ENCODE data around the gene DCANP1. TPM values are rescaled to one million over a fixed set of nuclear protein-coding genes. Genes with fewer than 3 reads are reported as not detected.

The DCANP1 gene
- total and polyA plus RNA-seq, 9 donors = 0.08 TPM; not detected in 8

DNA sequence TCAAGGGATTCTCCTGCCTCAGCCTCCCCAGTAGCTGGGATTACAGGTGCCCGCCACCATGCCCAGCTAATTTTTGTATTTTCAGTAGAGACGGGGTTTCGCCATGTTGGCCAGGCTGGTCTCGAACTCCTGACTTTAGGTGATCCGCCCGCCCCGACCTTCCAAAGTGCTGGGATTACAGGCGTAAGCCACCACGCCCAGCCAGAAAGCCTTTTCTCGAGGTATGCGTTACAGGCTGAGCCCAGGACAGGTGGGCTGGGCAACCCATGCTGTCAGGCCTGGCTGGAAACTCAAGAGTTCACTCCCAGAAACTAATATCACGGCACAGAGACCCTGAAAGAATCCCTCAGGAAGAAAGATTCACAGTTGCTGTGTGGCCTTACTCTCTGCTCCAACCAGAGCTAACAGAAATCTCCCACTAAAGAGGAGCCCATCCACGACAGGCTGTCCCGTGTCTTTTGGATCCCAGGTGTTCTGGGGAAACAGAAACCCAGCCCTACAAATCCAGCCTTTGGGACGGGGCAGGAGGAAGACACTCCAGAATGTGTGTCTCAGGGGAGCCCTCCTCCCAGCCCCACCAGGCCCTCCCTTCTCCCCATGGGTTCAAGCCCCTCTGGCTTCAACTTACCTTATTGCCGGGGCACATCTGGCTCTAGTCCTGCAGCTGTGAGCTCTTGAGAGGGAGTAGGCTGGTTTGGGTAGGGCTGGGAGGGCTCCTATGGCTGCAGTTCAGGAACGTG, 4.6 kb upstream of the DCANP1 start:
- WGBS, 3 donors = 82 to 85% (median 85%) methylated on average over 17 of the region's 17 CpGs
- TF ChIP-seq POLR2A (IDR thresholded peaks at IDR 0.05) = no peak
- TF ChIP-seq, protein P1, sequence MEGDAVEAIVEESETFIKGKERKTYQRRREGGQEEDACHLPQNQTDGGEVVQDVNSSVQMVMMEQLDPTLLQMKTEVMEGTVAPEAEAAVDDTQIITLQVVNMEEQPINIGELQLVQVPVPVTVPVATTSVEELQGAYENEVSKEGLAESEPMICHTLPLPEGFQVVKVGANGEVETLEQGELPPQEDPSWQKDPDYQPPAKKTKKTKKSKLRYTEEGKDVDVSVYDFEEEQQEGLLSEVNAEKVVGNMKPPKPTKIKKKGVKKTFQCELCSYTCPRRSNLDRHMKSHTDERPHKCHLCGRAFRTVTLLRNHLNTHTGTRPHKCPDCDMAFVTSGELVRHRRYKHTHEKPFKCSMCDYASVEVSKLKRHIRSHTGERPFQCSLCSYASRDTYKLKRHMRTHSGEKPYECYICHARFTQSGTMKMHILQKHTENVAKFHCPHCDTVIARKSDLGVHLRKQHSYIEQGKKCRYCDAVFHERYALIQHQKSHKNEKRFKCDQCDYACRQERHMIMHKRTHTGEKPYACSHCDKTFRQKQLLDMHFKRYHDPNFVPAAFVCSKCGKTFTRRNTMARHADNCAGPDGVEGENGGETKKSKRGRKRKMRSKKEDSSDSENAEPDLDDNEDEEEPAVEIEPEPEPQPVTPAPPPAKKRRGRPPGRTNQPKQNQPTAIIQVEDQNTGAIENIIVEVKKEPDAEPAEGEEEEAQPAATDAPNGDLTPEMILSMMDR (IDR thresholded peaks at IDR 0.05) = no peak
- TF ChIP-seq EP300 (IDR thresholded peaks at IDR 0.05) = no peak
- no peak for DNase-seq

DNA sequence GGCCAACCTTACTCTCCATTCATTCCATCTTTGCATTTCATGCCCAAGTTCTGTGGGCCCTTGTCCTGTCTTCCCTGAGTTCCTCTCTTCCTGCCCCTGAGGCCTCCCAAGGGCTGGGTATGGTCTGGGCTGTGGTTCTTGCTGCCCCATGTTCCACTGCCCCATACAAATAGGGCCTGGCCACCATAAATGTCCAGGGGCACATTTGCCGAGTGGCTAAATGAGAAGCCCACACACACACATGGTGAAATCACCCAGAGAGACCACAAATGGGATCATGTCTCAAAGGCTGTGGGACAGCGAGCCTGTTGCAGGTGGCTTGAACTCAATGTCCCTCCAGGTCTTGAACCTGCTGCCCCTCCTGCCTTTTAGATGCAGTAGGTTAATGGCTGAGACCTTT, 3.8 kb upstream of the DCANP1 start:
- intact Hi-C loops (cut with DNase I) = no loop called here
- no peaks in the 10 kb centered on the region for H3K36me3 ChIP-seq
- H3K9me3 ChIP-seq = no peaks in the 10 kb centered on the region
- no peaks in the 10 kb centered on the region for H3K27me3 ChIP-seq
- no peak overlapping the region for H3K27ac ChIP-seq
- WGBS, 3 donors = 92 to 100% (median 94%) methylated on average over 2 of the region's 2 CpGs
- no peak for DNase-seq
- TF ChIP-seq POLR2A (IDR thresholded peaks at IDR 0.05) = no peak
- TF ChIP-seq EP300 (IDR thresholded peaks at IDR 0.05) = no peak
- TF ChIP-seq, protein P1 (IDR thresholded peaks at IDR 0.05) = no peak
- no peak overlapping the region for H3K4me3 ChIP-seq
- H3K4me1 ChIP-seq (ENCODE audit: insufficient read depth) = no peaks in the 10 kb centered on the region

More for the DNA sequence above, 4.6 kb upstream of the DCANP1 start:
- no peak overlapping the region for H3K27ac ChIP-seq
- intact Hi-C loops (cut with DNase I) = no loop called here
- no peaks in the 10 kb centered on the region for H3K4me1 ChIP-seq (ENCODE audit: insufficient read depth)
- H3K27me3 ChIP-seq = no peaks in the 10 kb centered on the region
- no peak overlapping the region for H3K4me3 ChIP-seq
- H3K9me3 ChIP-seq = no peaks in the 10 kb centered on the region
- no peaks in the 10 kb centered on the region for H3K36me3 ChIP-seq

DNA sequence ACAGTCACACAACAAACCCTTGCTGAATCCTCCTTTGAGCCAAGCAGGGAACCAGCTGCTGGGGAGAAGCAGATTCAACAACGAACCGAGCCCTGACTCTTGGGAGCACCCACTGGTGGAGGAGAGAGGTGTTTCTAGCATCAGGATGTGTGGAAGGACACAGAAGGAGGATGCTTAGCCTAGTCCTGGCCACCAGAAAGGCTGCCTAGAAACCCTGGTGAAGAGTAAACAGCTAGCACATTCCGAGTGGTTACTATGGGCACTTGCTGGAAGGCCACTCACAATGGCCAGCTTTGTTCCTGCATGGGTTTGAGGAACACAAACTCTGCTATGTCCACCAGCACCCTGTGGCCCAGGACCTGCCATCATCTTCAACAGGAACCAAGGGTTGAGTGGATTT, 3.2 kb upstream of the DCANP1 start:
- no peak for DNase-seq
- 69 to 82% (median 81%) methylated on average over 3 of the region's 3 CpGs for WGBS, 3 donors
- Histone ChIP-seq H3K4me1 (ENCODE audit: insufficient read depth) (no peaks in the 10 kb centered on the region), H3K27ac (no peak overlapping the region), H3K36me3 (no peaks in the 10 kb centered on the region), H3K9me3 (no peaks in the 10 kb centered on the region), H3K27me3 (no peaks in the 10 kb centered on the region), H3K4me3 (no peak overlapping the region)
- intact Hi-C loops (cut with DNase I) = no loop called here
- TF ChIP-seq POLR2A (IDR thresholded peaks at IDR 0.05) = no peak
- TF ChIP-seq, protein P1 (IDR thresholded peaks at IDR 0.05) = no peak
- TF ChIP-seq EP300 (IDR thresholded peaks at IDR 0.05) = no peak

DNA sequence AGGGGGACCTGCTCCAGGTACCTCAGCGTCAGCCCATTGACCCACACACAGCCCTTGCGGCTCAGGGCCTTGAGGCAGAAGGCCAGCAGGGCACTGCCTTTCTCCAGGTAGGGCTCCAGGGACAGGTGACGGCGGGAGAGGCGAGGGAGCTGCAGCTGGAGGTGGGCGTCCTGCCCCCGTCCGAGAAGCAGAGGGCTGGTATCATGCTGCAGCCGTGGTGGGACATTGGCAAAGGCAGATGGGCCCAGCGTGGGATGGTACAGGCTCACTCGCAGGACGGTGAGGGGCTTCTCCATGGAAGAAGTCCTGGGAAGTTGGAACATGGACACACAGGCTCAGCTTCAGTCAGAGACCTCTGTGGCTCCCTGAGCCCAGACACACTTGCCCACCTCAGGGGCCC, 2.5 kb upstream of the DCANP1 start:
- intact Hi-C loops (cut with DNase I) = no loop called here
- TF ChIP-seq EP300 (IDR thresholded peaks at IDR 0.05) (no peak), POLR2A (IDR thresholded peaks at IDR 0.05) (no peak)
- TF ChIP-seq, protein P1 (IDR thresholded peaks at IDR 0.05) = no peak
- Histone ChIP-seq H3K27ac (no peak overlapping the region), H3K4me1 (ENCODE audit: insufficient read depth) (no peaks in the 10 kb centered on the region), H3K9me3 (no peaks in the 10 kb centered on the region), H3K4me3 (no peak overlapping the region), H3K36me3 (no peaks in the 10 kb centered on the region), H3K27me3 (no peaks in the 10 kb centered on the region)
- DNase-seq = no peak
- WGBS, 3 donors = 87 to 91% (median 90%) methylated on average over 12 of the region's 12 CpGs

All from ovary (tissue), 9 donors.